Kidney tubule cell (primary cell): ENCODE measurements around the gene CDK8.
A peak's percentile ranks its signal among the peaks of the same experiment; 100 is the strongest.
"Not testable (repeated sequence)": the region's sequence is repeated elsewhere in the genome, so short reads cannot be mapped to it uniquely, and the experiment has no call there.

Experiments
- DNase-seq: peaks from one replicate; pipeline ENCODE4 v3.0.0-alpha.2; 2018; ENCODE audit warnings: low spot score

The CDK8 gene

DNA sequence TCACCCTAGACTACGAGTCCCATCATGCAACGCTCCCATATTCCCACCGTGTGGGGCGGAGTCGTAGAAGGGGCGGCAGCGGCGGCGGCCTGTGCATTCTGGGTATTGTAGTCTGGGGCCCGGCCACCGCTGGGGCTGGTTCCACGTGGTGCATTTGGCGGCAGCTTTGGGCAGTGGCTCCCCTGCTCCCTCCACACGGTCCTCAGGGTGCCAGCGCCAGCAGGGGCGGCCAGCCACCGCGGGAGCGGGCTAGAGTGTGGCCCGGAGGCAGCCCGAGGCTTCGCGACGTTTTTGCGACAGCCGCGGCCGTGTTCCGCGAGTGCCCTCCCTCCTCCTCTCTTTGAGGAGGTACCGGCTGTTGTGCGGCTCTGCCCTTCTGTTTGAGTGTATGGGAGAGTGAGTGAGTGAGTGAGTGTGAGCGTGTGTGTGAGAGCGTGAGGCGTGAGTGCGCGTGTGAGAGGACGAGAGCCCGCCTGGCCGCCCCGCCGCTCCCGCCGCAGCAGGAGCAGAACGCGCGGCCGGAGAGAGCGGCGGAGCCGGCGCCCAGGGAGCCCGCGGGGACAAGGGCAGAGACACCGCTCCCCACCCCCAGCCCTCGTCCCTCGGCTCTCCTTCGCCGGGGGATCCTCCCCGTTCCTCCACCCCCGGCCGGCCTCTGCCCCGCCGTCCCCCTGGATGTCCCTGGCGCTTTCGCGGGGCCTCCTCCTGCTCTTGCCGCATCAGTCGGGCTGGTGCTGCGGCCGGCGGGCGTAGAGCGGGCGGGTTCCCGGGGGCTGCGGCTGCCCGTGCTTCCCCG is at the start of gene CDK8:
Gene CDK8 (plus strand): TSS at position 343 of the 796 bp plus-strand sequence. CDS start 513 bp downstream, outside the sequence.
- DNase-seq = peak; percentile 93

- DNase-seq = no peak
These were observed 45.6 kb upstream of the CDK8 start for GRCh38 chr13:26208287-26208686.

DNA sequence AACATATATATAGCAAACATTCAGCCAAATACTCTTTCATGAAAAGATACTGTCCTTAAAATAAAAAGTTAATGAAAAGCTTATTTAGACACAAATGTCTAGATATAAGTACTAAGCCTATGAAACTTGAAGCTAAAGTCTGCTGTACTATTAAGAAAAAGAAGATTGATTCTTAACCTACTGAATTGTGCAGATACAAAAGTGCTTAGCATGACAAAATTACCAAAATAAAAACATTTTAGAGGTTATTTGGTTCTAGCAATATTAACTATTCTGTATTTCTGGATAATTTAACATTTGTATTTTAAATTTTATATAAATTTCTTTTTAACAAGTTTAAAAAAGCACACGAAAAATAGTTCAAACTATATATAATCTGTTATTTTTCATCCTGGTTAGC is 40.6 kb upstream of the CDK8 start:
- no peak for DNase-seq

DNA sequence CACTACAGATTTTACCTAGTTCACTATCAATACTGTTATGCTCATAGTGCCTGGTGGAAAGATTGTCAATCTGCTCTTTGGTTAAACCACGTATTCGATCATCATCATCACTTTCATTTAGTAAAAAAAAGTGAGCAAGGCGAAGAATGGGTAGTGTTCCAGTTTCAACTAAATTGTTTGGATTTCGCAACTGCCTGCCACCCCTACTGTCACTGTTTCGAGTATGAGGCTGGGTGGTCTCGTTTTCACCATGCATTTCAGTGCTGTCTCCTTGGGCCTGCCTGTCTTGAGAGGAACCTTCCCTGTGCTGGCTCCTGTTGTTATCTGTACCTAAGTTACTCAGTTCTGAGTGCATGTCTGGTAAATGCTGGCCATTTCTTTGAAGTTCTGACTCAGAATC is 39.9 kb upstream of the CDK8 start:
- DNase-seq = no peak

GRCh38 chr13:26216042-26216441 is 37.9 kb upstream of the CDK8 start:
- no peak for DNase-seq

GRCh38 chr13:26219726-26220125 is 34.2 kb upstream of the CDK8 start:
- DNase-seq = peak; percentile 22

- DNase-seq = peak; percentile 64
These were observed 33.4 kb upstream of the CDK8 start for GRCh38 chr13:26220575-26220974.

- no peak for DNase-seq
These were observed 32.6 kb upstream of the CDK8 start for GRCh38 chr13:26221399-26221720.

- peak; percentile 99 for DNase-seq
These were observed 32.0 kb upstream of the CDK8 start, which contains the start of gene RNF6 for GRCh38 chr13:26221721-26222519. TSS of gene RNF6 (minus strand) at chr13:26222314. CDS start at chr13:26219649, 2,665 bp downstream.

GRCh38 chr13:26222520-26223046 is 31.3 kb upstream of the CDK8 start:
- DNase-seq = no peak

GRCh38 chr13:26225896-26226617 is 27.9 kb upstream of the CDK8 start:
- no peak for DNase-seq

DNA sequence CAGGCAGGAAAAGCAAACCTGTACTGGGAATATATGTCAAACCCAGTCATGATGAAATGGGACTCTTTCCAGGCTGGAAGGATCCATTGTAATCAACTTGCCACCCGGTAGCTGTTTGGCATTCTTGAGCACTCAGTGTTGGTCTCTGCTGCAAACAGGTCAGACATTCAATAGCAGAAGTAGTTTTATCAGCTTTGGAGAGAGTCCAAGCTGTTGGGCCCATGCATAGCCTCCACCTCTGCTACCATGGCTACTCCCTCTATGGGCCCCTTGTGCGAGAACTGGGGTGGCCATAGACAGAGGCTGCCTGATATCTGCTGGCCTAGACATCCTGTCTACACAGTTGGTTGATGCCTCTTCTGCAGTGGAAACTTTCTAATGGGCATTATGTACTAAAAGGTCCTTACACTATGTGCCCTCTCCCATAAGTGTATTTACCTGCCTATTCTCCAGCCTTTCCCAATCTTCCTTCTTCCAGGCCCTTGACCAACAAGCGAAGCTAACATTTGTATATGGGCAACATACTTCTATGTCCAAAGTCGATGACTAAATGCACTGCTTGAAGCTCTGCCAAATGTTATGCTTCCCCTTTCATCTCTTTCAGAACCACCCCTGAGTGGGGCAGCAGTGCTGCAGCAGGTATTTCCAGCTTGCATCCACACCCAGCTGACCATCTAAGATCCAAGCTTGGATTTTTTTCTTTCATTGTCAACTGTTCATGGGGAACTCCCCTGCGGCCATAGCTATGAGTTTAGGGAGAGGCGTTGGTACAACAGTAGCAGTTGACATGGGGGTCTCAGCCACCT is 26.6 kb upstream of the CDK8 start:
- DNase-seq = no peak

DNA sequence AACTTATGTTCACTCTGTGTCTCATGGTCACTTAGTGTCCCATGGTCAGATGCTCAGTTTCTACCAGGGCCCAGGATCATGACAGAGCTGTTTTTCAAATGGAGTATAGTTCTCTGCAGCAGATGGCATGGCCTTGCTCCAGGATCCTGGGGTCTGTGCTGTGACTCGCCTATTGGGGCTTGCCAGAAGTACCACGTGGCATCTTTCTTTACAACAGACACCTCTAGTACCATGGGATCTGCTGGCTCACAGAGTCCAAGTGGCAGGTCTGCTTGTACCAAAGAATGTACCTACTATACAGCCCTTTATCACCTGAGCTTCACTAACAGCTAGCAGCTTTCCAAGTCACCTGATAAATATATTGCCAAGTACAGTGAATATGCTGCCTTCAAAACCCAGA is 25.8 kb upstream of the CDK8 start:
- DNase-seq = no peak

DNA sequence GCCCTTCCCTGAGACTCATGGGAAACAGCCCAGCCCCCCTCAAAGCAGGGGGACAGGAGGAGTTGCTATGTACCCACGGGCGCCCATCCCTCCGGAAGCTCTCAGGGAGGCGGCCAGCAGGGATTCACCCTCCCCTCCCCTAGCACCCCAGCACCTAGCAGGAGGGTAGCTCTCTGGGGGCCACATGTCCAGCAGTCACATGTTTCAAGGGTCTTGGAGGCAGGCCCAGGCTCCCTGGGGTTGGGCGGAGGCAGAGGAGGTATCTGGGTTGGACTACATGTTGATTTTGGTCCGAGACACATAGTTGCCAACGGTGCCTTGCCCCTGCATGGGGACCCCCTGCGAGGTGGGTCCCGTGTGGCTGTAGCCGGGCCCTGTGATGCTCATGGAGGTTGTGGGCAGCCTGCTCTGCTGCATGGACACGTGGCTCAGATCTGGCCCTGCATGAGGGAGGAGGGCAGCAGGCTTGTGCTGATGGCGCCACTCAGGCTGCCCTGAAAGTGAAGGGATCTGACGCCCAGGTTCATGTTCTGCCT is 24.8 kb upstream of the CDK8 start:
- no peak for DNase-seq

DNA sequence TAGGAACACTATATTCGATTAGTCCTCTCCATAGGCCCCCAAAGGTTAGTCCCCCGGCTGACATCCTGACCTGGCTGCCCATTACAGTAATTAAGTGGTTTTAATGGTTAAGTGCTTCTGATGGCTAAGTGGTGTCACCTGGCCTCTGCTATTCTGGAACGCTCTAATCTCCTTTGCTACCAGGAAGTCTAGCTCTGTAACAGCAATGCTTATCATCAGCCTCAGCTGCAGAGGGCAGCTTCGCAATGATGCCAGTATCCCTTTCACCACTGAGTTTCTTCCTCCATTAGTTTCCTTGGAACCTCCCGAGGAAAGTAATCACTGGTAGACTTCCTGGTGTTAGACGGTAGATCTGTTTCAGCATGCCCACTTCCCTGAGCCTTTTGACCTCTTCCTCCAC is 23.2 kb upstream of the CDK8 start:
- no peak for DNase-seq

GRCh38 chr13:26236296-26236695 is 17.6 kb upstream of the CDK8 start:
- no peak for DNase-seq

DNA sequence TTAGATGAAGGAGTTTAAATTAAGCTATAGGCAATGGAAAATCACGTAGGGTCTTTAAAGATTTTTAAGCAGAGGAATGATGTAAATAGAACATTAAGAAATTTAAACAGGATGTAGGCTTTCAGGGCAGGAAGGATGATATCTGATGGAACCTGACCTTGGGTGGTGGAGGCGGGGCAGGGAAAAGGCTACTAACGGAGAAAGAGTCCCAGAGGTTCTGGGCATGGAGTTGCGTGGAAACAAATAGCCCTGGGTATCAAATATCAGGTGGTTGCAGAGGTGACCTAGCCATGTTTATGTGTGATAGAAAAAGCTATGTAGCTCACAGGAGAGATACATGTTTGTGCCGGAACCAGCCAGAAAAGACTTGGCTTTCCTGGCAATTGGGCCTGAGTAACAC is 7.8 kb upstream of the CDK8 start:
- DNase-seq = no peak

GRCh38 chr13:26247011-26247410 is 6.9 kb upstream of the CDK8 start:
- DNase-seq = no peak

DNA sequence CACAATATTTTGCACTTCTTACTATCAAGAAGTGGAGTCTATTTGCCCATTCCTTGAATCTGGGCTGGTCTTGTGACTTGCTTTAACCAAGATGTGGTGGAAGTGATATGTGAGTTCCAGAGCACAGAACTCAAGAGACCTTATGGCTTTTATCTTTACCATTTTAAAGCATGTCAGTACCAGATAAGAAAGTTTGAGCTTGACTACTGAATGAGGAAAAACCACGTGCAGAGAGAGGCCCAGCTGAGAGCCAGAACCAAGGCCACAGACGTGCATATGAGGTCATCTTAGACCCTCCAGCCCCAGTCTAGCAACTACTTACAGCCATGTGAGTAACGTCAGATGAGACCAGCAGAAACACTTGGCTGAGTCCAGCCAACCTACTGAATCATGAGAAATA is 6.3 kb upstream of the CDK8 start:
- no peak for DNase-seq

DNA sequence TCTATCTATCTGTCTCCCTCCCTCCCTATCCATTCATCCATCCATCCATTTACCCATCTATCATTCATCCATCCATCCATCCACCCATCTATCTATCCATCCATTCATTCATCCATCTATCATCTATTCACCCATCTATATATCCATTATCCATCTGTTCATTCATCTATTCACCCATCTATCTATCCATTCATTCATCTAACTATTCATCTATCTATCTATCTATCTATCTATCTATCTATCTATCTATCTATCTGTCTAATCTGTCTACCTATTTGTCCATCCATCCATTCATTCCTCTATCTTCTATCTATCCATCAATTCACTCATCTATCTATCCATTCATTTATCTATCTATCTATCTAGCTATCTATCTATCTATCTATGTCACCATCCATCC is 4.4 kb upstream of the CDK8 start:
- no peak for DNase-seq

GRCh38 chr13:26252006-26252405 is 1.9 kb upstream of the CDK8 start:
- DNase-seq = not testable (repeated sequence)
